Vagina (tissue), 2 donors: ENCODE data around the gene MAST4. TPM values are rescaled to one million over a fixed set of nuclear protein-coding genes. Genes with fewer than 3 reads are reported as not detected.

Experiments used
- DNase-seq, 2 donors: peaks; one replicate each; pipeline ENCODE4 v3.0.0-alpha.2; 2017; ENCODE audit errors: extremely low spot score in 2 of 2
- H3K27ac ChIP-seq: fragments of 200-600 bp; sonication (generic); one replicate; pipeline ENCODE4 v1.5.1; 2019
- H3K27me3 ChIP-seq: fragments of 200-600 bp; sonication (generic); one replicate; pipeline ENCODE4 v1.5.1; 2019
- H3K36me3 ChIP-seq, 2 donors: fragments of 200-600 bp; sonication (generic); one replicate each; pipeline ENCODE4 v1.5.1; 2017 to 2019
- H3K4me1 ChIP-seq: fragments of 200-600 bp; sonication (generic); one replicate; pipeline ENCODE4 v1.5.1; 2019
- H3K4me3 ChIP-seq, 2 donors: fragments of 200-600 bp; sonication (generic); 1 replicate in 1 of 2; 2 replicates in 1 of 2; pipeline ENCODE4 v1.5.1; 2016 to 2019
- H3K9me3 ChIP-seq: fragments of 200-600 bp; sonication (generic); one replicate; pipeline ENCODE4 v1.5.1; 2019
- CTCF ChIP-seq, 3 experiments: fragments of 450-650 bp in 2 of 3; fragments of 200-600 bp in 1 of 3; sonication (generic) in 1 of 3; IDR thresholded peaks; one replicate each; pipeline ENCODE4 v1.5.1; 2017 to 2019; ENCODE audit warnings: antibody characterized with exemption in 3 of 3, mild to moderate bottlenecking in 2 of 3, moderate library complexity in 2 of 3
- POLR2A ChIP-seq, 2 donors: fragments of 450-650 bp; IDR thresholded peaks; one replicate each; pipeline ENCODE4 v1.6.1; 2017; ENCODE audit warnings: antibody characterized with exemption in 2 of 2, mild to moderate bottlenecking in 2 of 2, moderate library complexity in 2 of 2
- POLR2AphosphoS5 ChIP-seq, 2 donors: sonication (generic); formaldehyde crosslinking; IDR thresholded peaks; one replicate each; pipeline ENCODE4 v1.9.0; 2017; ENCODE audit warnings: antibody characterized with exemption in 2 of 2, mild to moderate bottlenecking in 2 of 2, low read depth in 1 of 2; ENCODE audit not compliant: insufficient read depth in 1 of 2
- intact Hi-C: fragments of 100-400 bp; cut with DNase I; formaldehyde crosslinking; loops from one replicate; pipeline ENCODE4 v1.15.1; 2023
- total RNA-seq: library from RNA; depleted of rRNA; stranded (reverse); fragments of >200 nt; gene quantifications from one replicate; pipeline ENCODE4 v1.2.3, GENCODE V29; 2016

The MAST4 gene
- total RNA-seq, 1 donor from 2014 or later, result 85.9 TPM

DNA sequence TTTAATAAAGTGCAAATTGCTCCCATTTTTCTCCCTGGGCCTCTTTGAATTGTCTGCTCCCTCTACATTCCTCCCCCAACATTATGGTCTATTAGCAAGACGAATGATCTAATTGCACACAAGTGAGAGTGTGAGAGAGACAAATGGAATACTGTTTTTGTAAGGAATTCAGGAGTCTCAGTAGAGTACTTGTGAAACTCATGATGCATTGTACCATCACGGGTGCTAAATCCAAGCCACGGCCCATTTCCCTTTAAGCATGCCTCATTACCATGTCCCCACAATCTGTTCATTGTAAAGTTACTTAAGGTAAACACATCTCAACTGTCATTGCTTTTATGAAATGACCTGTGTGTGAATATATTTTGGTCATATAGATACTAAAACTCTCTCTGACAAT lies 537.6 kb downstream of the MAST4 start:
- no peak for TF ChIP-seq POLR2A (IDR thresholded peaks at IDR 0.05)
- TF ChIP-seq CTCF (IDR thresholded peaks at IDR 0.05), result no peak
- no peak for TF ChIP-seq POLR2AphosphoS5 (IDR thresholded peaks at IDR 0.05; ENCODE audit: insufficient read depth in 1 of 2, low read depth in 1 of 2)
- Histone ChIP-seq H3K9me3 (no peaks in the 10 kb centered on the region), H3K4me3 (no peak overlapping the region), H3K36me3 (peaks cover 0 to 66% of the 10 kb centered on the region in 2 donors), H3K27ac (no peak overlapping the region), H3K4me1 (no peaks in the 10 kb centered on the region), H3K27me3 (no peaks in the 10 kb centered on the region)
- intact Hi-C loops, result no loop called here
- DNase-seq, result no peak

DNA sequence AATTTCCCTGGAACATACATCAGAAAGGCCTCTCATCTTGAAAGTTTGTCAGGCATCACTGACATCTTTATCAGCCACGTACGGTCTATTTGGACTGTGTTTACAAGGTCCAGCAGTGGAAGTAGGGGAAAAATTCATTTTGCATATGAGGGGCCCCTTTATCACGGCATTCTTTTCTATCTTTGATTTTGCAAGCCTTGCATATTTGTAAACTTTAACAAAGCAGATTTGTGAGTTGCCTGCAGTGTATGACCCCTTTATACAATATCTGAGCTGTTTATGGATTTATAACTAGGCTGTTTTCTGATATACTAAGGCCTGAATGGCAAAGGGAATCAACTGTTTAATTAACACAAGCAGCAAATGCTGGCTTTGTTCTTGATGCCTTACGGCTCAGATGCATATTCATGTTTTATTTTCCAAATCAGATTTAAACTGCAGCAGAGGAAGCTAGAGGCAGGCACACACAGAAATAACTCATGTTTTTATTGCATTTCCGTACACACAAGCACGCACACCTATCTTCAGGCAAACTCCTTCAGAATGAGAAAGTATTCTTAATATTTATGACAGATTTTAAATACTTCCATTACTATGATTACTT lies 539.3 kb downstream of the MAST4 start:
- DNase-seq, result no peak
- Histone ChIP-seq H3K4me1 (no peaks in the 10 kb centered on the region), H3K27ac (no peak overlapping the region), H3K27me3 (no peaks in the 10 kb centered on the region), H3K9me3 (no peaks in the 10 kb centered on the region), H3K4me3 (no peak overlapping the region), H3K36me3 (peaks cover 0 to 69% of the 10 kb centered on the region in 2 donors)
- intact Hi-C loops, result no loop called here
- TF ChIP-seq POLR2A (IDR thresholded peaks at IDR 0.05), result no peak
- no peak for TF ChIP-seq POLR2AphosphoS5 (IDR thresholded peaks at IDR 0.05; ENCODE audit: insufficient read depth in 1 of 2, low read depth in 1 of 2)
- TF ChIP-seq CTCF (IDR thresholded peaks at IDR 0.05), result no peak

DNA sequence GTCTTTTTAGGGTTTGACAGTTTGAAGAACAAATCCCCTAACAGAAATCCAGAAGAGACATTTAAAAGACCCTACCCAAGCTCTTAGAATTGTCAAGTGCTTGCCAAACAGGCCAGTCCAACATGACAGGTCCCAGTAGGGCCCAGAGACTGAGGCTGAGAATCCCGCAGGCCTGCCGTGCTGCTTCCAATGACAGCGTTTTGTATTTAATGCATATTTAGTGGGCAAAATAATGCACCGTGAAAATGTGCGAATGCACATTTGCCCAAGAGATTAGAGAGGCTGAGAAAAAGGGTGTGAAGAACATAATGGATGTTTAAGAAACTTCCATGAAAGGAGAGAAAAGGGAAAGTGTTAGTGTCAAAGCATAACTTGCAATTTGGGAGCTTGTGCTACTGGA lies 542.8 kb downstream of the MAST4 start:
- Histone ChIP-seq H3K27me3 (no peaks in the 10 kb centered on the region), H3K4me1 (no peaks in the 10 kb centered on the region), H3K27ac (no peak overlapping the region), H3K36me3 (peaks cover 0 to 83% of the 10 kb centered on the region in 2 donors), H3K4me3 (no peak overlapping the region), H3K9me3 (no peaks in the 10 kb centered on the region)
- intact Hi-C loops, result no loop called here
- TF ChIP-seq CTCF (IDR thresholded peaks at IDR 0.05), result no peak
- no peak for TF ChIP-seq POLR2A (IDR thresholded peaks at IDR 0.05)
- TF ChIP-seq POLR2AphosphoS5 (IDR thresholded peaks at IDR 0.05; ENCODE audit: insufficient read depth in 1 of 2, low read depth in 1 of 2), result no peak
- no peak for DNase-seq

- no peak overlapping the region for H3K27ac ChIP-seq
- DNase-seq, result no peak
- H3K27me3 ChIP-seq, result no peaks in the 10 kb centered on the region
- peaks cover 0 to 84% of the 10 kb centered on the region in 2 donors for H3K36me3 ChIP-seq
- no peaks in the 10 kb centered on the region for H3K4me1 ChIP-seq
- no peak overlapping the region for H3K4me3 ChIP-seq
- H3K9me3 ChIP-seq, result no peaks in the 10 kb centered on the region
- no peak for TF ChIP-seq POLR2A (IDR thresholded peaks at IDR 0.05)
- TF ChIP-seq CTCF (IDR thresholded peaks at IDR 0.05), result no peak
- no peak for TF ChIP-seq POLR2AphosphoS5 (IDR thresholded peaks at IDR 0.05; ENCODE audit: insufficient read depth in 1 of 2, low read depth in 1 of 2)
- intact Hi-C loops, result loop anchor here (10.0 kb wide), 1 partner anchor 326 kb away; no protein-coding TSS in a partner anchor
Observed at GRCh38 chr5:67140413-67140812, 544.2 kb downstream of the MAST4 start.

GRCh38 chr5:67141644-67142043 lies 545.5 kb downstream of the MAST4 start:
- Histone ChIP-seq H3K9me3 (no peaks in the 10 kb centered on the region), H3K36me3 (peaks cover 0 to 79% of the 10 kb centered on the region in 2 donors), H3K4me1 (no peaks in the 10 kb centered on the region), H3K4me3 (no peak overlapping the region), H3K27ac (no peak overlapping the region), H3K27me3 (no peaks in the 10 kb centered on the region)
- TF ChIP-seq POLR2A (IDR thresholded peaks at IDR 0.05), result no peak
- no peak for DNase-seq
- intact Hi-C loops, result loop anchor here (10.0 kb wide), 1 partner anchor 327 kb away; no protein-coding TSS in a partner anchor
